Epithelial cell of proximal tubule (primary cell): ENCODE results near the gene BRF1. TPM values are rescaled to one million over a fixed set of nuclear protein-coding genes. Genes with fewer than 3 reads are reported as not detected.

Experiments used
- DNase-seq: peaks from one replicate; pipeline ENCODE4 v3.0.0-alpha.2; 2011; ENCODE audit warnings: low read depth
- H3K4me3 ChIP-seq: 2 replicates; pipeline ENCODE4 v1.5.1; 2011; ENCODE audit warnings: low read depth, mild to moderate bottlenecking, low read length
- CTCF ChIP-seq: conservative IDR thresholded peaks from 2 replicates; pipeline ENCODE4 v1.5.1; 2012; ENCODE audit warnings: low read depth, mild to moderate bottlenecking, low read length
- total RNA-seq: library from RNA; depleted of rRNA; stranded (reverse); fragments of >200 nt; gene quantifications from 2 replicates; pipeline ENCODE4 v1.2.3, GENCODE V29; 2015

The BRF1 gene
- total RNA-seq, 1 donor from 2014 or later: 23.8 TPM

- DNase-seq: no peak
- H3K4me3 ChIP-seq: no peak overlapping the region
- no peak for TF ChIP-seq CTCF
Measured at GRCh38 chr14:105209091-105209490, 91.7 kb downstream of the BRF1 start.

DNA sequence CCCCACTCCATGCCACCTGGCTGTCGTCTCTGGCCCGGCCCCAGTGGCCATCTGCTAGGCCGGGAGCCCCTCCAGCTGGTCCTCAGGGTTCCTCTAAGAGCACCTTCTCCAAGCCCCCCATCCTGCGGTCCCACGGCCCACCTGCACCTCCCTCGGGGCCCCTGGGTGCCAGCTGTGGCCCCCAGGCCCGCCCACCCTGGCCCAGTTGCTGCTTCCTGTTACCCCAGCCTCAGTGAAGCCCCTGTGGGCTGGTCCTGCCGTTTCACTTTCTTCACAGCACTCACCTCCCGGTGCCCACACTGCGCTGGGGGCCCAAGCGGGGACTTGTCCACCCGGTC, 92.1 kb downstream of the BRF1 start:
- no peak for TF ChIP-seq CTCF
- DNase-seq: no peak
- H3K4me3 ChIP-seq: no peak overlapping the region

- no peak overlapping the region for H3K4me3 ChIP-seq
- no peak for DNase-seq
- no peak for TF ChIP-seq CTCF
Measured at GRCh38 chr14:105207996-105208737, 92.6 kb downstream of the BRF1 start.

- no peak for DNase-seq
- H3K4me3 ChIP-seq: no peak overlapping the region
- TF ChIP-seq CTCF: no peak
Measured at GRCh38 chr14:105207460-105207901, 93.3 kb downstream of the BRF1 start.

DNA sequence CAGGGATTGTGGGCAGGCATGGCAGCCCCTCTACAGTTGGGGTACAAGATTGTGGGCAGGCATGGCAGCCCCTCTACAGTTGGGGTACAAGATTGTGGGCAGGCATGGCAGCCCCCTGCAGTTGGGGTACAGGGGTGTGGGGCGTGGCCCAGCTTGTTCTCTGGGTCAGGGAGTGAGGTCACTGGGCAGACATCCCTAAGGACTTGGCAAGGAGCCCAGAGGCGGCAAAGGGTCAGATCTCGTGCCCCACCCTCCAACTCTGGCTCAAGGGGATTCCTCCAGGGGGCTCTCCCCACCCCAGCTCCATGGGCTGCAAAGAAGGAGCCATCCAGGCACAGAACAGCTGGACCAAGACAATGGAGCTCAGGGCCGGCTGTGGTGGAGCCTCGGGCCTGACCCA, 93.9 kb downstream of the BRF1 start:
- no peak for TF ChIP-seq CTCF
- DNase-seq: no peak

DNA sequence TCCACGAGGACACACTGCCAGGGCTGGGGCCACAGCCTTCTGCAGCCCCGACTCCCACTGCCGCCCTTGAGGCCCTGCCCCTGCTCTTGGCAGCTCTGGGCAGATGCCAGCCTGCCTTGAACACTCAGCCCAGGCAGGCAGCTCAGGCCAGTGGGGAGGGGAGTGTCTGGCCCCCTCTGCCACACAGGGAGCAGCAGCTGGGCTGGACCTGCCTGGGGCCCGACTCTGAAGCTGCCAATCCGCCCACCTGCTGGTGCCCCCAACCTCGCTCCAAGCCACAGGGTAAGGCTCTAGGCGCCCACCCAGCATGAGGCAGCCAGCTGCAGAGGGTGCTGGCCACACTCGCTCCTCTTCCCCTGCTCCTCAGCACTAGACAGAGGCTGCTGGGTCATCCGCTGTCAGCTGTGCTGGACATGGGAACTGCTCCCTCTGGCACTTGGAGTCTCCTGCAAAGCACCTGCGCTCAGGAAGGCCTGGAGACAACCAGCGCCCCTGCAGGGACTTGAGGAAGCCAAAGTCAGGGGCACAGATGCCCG, 95.1 kb downstream of the BRF1 start:
- no peak for TF ChIP-seq CTCF
- no peak for DNase-seq
- H3K4me3 ChIP-seq: no peak overlapping the region

More for the DNA sequence above, 93.9 kb downstream of the BRF1 start:
- no peak overlapping the region for H3K4me3 ChIP-seq
